ENCODE results near the gene NEUROD2. TPM values are rescaled to one million over a fixed set of nuclear protein-coding genes. Genes with fewer than 3 reads are reported as not detected.
A peak's percentile ranks its signal among the peaks of the same experiment; 100 is the strongest.

The NEUROD2 gene
- total and polyA plus RNA-seq, 2 of the 13 experiments (the other 11 are each of a cell fraction or from before 2014, with no cell fraction given), result not detected

DNA sequence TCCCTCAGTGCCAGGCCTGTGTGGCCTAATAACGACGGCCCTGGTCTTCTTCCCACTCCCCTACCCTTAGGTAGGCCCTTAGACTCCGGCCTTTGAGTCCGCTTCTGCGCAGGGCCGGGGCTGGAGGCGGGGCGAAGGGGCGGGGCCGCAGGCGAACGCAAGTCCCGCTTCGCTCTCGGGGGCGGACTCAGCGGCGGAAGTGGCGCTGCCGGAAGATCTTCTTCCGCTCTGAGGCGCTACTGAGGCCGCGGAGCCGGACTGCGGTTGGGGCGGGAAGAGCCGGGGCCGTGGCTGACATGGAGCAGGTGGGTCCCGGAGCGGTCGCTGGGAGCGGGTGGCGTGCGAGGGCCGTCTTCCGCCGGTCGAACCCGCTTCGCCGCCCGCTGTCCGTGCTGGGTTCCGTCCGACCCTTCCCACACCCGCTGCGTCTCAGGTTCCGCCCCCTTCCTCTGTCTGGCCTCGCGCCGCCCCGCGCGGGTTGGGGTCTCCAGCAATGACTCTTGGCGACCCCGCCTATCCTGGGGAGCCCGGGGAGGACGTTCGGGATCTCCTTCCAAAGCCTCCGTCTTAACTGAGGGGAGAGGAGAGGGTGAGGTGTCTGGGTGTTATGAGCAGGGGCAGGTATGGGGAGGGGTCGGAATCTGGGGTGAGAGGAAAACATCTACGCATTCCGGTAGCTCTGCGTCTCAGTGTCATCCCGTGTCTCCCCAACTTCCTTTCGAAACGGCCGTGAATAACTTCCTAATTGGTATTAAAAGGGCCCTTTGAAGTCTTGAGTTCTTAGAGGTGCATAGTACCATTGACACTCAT, 29.4 kb upstream of the NEUROD2 start, which contains the start of gene STARD3 (continued):
- TF ChIP-seq, protein P1, sequence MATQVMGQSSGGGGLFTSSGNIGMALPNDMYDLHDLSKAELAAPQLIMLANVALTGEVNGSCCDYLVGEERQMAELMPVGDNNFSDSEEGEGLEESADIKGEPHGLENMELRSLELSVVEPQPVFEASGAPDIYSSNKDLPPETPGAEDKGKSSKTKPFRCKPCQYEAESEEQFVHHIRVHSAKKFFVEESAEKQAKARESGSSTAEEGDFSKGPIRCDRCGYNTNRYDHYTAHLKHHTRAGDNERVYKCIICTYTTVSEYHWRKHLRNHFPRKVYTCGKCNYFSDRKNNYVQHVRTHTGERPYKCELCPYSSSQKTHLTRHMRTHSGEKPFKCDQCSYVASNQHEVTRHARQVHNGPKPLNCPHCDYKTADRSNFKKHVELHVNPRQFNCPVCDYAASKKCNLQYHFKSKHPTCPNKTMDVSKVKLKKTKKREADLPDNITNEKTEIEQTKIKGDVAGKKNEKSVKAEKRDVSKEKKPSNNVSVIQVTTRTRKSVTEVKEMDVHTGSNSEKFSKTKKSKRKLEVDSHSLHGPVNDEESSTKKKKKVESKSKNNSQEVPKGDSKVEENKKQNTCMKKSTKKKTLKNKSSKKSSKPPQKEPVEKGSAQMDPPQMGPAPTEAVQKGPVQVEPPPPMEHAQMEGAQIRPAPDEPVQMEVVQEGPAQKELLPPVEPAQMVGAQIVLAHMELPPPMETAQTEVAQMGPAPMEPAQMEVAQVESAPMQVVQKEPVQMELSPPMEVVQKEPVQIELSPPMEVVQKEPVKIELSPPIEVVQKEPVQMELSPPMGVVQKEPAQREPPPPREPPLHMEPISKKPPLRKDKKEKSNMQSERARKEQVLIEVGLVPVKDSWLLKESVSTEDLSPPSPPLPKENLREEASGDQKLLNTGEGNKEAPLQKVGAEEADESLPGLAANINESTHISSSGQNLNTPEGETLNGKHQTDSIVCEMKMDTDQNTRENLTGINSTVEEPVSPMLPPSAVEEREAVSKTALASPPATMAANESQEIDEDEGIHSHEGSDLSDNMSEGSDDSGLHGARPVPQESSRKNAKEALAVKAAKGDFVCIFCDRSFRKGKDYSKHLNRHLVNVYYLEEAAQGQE (IDR thresholded peaks at IDR 0.05; ENCODE audit: borderline replicate concordance in 1 of 2, low read depth in 1 of 2, low read length in 2 of 2), result peak in 1 of 2 experiments; percentile 27; a peak in 2 of 4 replicates
- TF ChIP-seq KLF16 (CRISPR knock-in tag; IDR thresholded peaks at IDR 0.05) (peak in 1 of 2 experiments; percentile 79; a peak in 2 of 4 replicates), SMYD3 (CRISPR knock-in tag; IDR thresholded peaks at IDR 0.05) (no peak), ZNF777 (CRISPR knock-in tag; IDR thresholded peaks at IDR 0.05) (peak; percentile 37; the same call in 1 of the 2 replicates), MAFG (CRISPR knock-in tag; IDR thresholded peaks at IDR 0.05) (no peak), POLR2G (IDR thresholded peaks at IDR 0.05; ENCODE audit: low read depth, low read length) (peak; percentile 90), ZNF772 (CRISPR knock-in tag; IDR thresholded peaks at IDR 0.05) (peak; percentile 88; the same call in 1 of the 2 replicates), ZNF709 (CRISPR knock-in tag; IDR thresholded peaks at IDR 0.05) (no peak), ZNF501 (CRISPR knock-in tag; IDR thresholded peaks at IDR 0.05) (peak; percentile 89), SP5 (CRISPR knock-in tag; IDR thresholded peaks at IDR 0.05; ENCODE audit: borderline replicate concordance, low read depth) (peak; percentile 87)
- TF ChIP-seq, protein P2, sequence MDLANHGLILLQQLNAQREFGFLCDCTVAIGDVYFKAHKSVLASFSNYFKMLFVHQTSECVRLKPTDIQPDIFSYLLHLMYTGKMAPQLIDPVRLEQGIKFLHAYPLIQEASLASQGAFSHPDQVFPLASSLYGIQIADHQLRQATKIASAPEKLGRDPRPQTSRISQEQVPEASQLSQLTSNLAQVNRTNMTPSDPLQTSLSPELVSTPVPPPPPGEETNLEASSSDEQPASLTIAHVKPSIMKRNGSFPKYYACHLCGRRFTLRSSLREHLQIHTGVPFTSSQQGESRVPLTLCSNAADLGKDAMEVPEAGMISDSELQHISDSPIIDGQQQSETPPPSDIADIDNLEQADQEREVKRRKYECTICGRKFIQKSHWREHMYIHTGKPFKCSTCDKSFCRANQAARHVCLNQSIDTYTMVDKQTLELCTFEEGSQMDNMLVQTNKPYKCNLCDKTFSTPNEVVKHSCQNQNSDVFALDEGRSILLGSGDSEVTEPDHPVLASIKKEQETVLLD (CRISPR knock-in tag; IDR thresholded peaks at IDR 0.05; ENCODE audit: low read depth), result peak; percentile 59; the same call in 1 of the 2 replicates
- TF ChIP-seq, protein P3, sequence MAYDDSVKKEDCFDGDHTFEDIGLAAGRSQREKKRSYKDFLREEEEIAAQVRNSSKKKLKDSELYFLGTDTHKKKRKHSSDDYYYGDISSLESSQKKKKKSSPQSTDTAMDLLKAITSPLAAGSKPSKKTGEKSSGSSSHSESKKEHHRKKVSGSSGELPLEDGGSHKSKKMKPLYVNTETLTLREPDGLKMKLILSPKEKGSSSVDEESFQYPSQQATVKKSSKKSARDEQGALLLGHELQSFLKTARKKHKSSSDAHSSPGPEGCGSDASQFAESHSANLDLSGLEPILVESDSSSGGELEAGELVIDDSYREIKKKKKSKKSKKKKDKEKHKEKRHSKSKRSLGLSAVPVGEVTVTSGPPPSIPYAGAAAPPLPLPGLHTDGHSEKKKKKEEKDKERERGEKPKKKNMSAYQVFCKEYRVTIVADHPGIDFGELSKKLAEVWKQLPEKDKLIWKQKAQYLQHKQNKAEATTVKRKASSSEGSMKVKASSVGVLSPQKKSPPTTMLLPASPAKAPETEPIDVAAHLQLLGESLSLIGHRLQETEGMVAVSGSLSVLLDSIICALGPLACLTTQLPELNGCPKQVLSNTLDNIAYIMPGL (CRISPR knock-in tag; IDR thresholded peaks at IDR 0.05; ENCODE audit: borderline replicate concordance in 1 of 2, low read depth in 1 of 2), result peak; percentile 53 to 95; a peak in 3 of 4 replicates
- TF ChIP-seq, protein P4, sequence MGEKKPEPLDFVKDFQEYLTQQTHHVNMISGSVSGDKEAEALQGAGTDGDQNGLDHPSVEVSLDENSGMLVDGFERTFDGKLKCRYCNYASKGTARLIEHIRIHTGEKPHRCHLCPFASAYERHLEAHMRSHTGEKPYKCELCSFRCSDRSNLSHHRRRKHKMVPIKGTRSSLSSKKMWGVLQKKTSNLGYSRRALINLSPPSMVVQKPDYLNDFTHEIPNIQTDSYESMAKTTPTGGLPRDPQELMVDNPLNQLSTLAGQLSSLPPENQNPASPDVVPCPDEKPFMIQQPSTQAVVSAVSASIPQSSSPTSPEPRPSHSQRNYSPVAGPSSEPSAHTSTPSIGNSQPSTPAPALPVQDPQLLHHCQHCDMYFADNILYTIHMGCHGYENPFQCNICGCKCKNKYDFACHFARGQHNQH (CRISPR knock-in tag; IDR thresholded peaks at IDR 0.05), result no peak; the same call in 1 of the 2 replicates
- TF ChIP-seq, protein P5, sequence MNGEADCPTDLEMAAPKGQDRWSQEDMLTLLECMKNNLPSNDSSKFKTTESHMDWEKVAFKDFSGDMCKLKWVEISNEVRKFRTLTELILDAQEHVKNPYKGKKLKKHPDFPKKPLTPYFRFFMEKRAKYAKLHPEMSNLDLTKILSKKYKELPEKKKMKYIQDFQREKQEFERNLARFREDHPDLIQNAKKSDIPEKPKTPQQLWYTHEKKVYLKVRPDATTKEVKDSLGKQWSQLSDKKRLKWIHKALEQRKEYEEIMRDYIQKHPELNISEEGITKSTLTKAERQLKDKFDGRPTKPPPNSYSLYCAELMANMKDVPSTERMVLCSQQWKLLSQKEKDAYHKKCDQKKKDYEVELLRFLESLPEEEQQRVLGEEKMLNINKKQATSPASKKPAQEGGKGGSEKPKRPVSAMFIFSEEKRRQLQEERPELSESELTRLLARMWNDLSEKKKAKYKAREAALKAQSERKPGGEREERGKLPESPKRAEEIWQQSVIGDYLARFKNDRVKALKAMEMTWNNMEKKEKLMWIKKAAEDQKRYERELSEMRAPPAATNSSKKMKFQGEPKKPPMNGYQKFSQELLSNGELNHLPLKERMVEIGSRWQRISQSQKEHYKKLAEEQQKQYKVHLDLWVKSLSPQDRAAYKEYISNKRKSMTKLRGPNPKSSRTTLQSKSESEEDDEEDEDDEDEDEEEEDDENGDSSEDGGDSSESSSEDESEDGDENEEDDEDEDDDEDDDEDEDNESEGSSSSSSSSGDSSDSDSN (CRISPR knock-in tag; IDR thresholded peaks at IDR 0.05), result peak; percentile 86

Measured in HepG2 (cell line).